HEK293T (cell line): ENCODE results near the gene SQSTM1.
"Not testable (repeated sequence)": the region's sequence is repeated elsewhere in the genome, so short reads cannot be mapped to it uniquely, and the experiment has no call there.

Source experiments
- FOXA1 ChIP-seq: fragments of 450-650 bp; IDR thresholded peaks from 2 replicates; pipeline ENCODE4 v1.6.1; 2016; ENCODE audit warnings: mild to moderate bottlenecking
- FOXM1 ChIP-seq: fragments of 450-650 bp; IDR thresholded peaks from 2 replicates; pipeline ENCODE4 v1.6.1; 2017; ENCODE audit warnings: mild to moderate bottlenecking, borderline replicate concordance
- L3MBTL2 ChIP-seq: fragments of 450-650 bp; conservative IDR thresholded peaks from 2 replicates; pipeline ENCODE4 v1.6.1; 2016; ENCODE audit warnings: mild to moderate bottlenecking
- LEF1 ChIP-seq: fragments of 450-650 bp; IDR thresholded peaks from 2 replicates; pipeline ENCODE4 v1.6.1; 2017; ENCODE audit warnings: mild to moderate bottlenecking, borderline replicate concordance
- TARDBP ChIP-seq: fragments of 450-650 bp; IDR thresholded peaks from 2 replicates; pipeline ENCODE4 v1.6.1; 2016

GRCh38 chr5:179871533-179871932, 50.8 kb downstream of the SQSTM1 start:
- not testable (repeated sequence) for TF ChIP-seq TARDBP, FOXM1, L3MBTL2, LEF1, FOXA1
